SK-N-MC (cell line): ENCODE results near the gene PDE6H.

Experiments
- EZH2 ChIP-seq: fragments of 200-600 bp; sonication (generic); IDR thresholded peaks from one replicate; pipeline ENCODE4 v1.6.1; 2017; ENCODE audit warnings: antibody characterized with exemption
- POLR2AphosphoS5 ChIP-seq: IDR thresholded peaks from 2 replicates; pipeline ENCODE4 v1.6.1; 2012; ENCODE audit warnings: mild to moderate bottlenecking, low read depth, low read length, borderline replicate concordance

DNA sequence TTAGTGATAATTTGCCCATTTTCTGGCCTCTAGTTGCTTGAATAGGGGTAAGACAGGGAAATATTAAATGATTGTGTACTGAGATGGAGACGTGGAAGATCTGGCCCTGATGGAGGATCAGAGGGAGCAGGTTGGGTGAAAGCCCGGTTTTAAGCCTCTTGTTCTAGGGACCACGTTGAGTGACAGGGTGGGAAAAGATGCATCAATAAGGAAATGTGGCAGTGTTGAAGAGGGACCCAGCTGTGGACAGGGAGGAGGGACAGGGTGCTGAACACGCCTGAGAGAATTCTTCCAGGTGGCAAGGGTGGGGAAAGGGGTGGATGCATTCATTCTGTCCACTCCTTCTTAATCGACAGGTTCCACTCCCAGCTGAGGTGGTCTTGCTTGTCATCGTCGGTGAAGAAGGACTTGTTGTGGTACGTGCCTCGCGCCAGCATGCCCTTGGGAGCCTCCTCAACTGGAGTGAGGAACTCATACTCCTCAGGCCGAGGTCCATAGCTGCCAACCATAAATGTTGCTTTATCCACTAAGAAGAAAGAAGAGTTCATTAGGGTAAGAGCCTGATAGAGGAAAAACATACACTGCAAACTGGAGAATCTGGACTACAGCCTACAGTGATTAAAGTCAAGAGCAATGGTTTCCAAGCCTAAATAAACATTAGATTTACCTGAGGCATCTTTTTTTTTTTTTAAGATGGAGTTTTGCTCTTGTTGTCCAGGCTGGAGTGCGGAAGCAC lies 30.5 kb upstream of the PDE6H start:
- TF ChIP-seq POLR2AphosphoS5 (no peak), EZH2 (no peak)
